GDM1 (cell line): ENCODE results near the gene THUMPD3.

Experiments used
- DNase-seq: peaks from one replicate; lab custom pipeline; 2025; lab: John Stamatoyannopoulos, UW

Gene THUMPD3

GRCh38 chr3:9420850-9421549 lies 58.1 kb downstream of the THUMPD3 start:
- DNase-seq, result no peak

GRCh38 chr3:9422712-9423424 lies 60.0 kb downstream of the THUMPD3 start:
- no peak for DNase-seq

- no peak for DNase-seq
These were observed 65.6 kb downstream of the THUMPD3 start for GRCh38 chr3:9428411-9428810.

- DNase-seq, result no peak
These were observed 67.9 kb downstream of the THUMPD3 start for GRCh38 chr3:9430733-9431132.

- no peak for DNase-seq
These were observed 71.0 kb downstream of the THUMPD3 start for GRCh38 chr3:9433627-9434521.

- DNase-seq, result no peak
These were observed 72.5 kb downstream of the THUMPD3 start for GRCh38 chr3:9435316-9435715.
